Measurements from ENCODE around the gene RNU6-9. TPM values are rescaled to one million over a fixed set of nuclear protein-coding genes. Genes with fewer than 3 reads are reported as not detected.
"Not testable (repeated sequence)": the region's sequence is repeated elsewhere in the genome, so short reads cannot be mapped to it uniquely, and the experiment has no call there.

The RNU6-9 gene
- total RNA-seq, 4 donors from 2014 or later = not detected

DNA sequence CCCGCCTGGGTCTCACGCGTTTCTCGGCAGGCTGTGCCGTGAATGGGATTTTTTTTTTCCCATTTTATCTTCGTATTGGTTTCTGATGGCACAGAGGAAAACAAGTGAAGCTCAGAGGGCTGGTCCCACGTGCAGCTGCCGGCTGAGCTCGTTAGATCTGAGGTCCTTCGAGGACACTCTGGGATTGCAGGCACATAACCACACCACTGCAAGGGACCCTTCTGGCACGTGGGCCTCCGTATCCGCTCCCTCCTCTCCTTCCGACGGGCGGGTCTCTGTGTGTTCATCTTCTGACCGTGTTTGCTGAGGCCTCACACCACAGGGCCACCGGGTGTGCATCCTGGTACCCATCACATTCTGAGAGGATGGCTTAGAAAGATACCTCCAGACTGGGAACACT, 17.2 kb upstream of the RNU6-9 start:
- no peak overlapping the region for H3K27ac ChIP-seq
- no peaks in the 10 kb centered on the region for H3K9me3 ChIP-seq
- H3K27me3 ChIP-seq = no peaks in the 10 kb centered on the region
- peaks cover 0 to 58% (median 0%) of the 10 kb centered on the region in 3 donors for H3K36me3 ChIP-seq
- TF ChIP-seq, protein P1, sequence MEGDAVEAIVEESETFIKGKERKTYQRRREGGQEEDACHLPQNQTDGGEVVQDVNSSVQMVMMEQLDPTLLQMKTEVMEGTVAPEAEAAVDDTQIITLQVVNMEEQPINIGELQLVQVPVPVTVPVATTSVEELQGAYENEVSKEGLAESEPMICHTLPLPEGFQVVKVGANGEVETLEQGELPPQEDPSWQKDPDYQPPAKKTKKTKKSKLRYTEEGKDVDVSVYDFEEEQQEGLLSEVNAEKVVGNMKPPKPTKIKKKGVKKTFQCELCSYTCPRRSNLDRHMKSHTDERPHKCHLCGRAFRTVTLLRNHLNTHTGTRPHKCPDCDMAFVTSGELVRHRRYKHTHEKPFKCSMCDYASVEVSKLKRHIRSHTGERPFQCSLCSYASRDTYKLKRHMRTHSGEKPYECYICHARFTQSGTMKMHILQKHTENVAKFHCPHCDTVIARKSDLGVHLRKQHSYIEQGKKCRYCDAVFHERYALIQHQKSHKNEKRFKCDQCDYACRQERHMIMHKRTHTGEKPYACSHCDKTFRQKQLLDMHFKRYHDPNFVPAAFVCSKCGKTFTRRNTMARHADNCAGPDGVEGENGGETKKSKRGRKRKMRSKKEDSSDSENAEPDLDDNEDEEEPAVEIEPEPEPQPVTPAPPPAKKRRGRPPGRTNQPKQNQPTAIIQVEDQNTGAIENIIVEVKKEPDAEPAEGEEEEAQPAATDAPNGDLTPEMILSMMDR (IDR thresholded peaks at IDR 0.05) = no peak
- no peak for TF ChIP-seq POLR2A (IDR thresholded peaks at IDR 0.05)
- H3K4me3 ChIP-seq = no peak overlapping the region
- peaks cover 0 to 10% (median 7%) of the 10 kb centered on the region in 4 donors for H3K4me1 ChIP-seq
- no peak for DNase-seq

DNA sequence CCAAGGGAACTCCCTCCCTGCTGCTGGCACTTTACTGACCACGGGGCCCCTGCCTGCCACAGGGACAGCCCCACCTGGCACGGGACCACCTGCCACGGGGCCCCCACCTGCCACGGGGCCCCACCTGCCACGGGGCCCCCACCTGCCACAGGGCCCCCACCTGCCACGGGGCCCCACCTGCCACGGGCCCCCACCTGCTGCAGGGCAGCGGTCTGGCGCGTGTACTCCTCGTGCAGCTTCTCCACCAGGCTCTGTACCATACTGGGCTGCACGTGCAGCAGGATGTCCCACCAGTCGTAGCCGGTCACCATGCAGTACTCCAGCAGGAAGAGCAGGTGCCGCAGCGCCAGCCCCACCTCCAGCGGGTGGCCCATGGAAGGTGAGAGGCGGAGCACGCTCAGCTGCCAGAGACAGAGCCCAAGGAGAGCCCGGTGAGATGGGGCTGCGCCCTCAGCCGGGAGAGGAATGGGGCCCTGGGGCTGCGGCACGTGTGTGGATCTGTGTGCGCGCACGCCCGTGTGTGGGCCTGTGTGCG, 16.4 kb upstream of the RNU6-9 start:
- Histone ChIP-seq H3K27me3 (no peaks in the 10 kb centered on the region), H3K9me3 (no peaks in the 10 kb centered on the region), H3K4me3 (no peak overlapping the region), H3K4me1 (peaks cover 0 to 9% (median 7%) of the 10 kb centered on the region in 4 donors), H3K36me3 (peaks cover 0 to 65% (median 0%) of the 10 kb centered on the region in 3 donors), H3K27ac (no peak overlapping the region)
- DNase-seq = no peak
- no peak for TF ChIP-seq POLR2A (IDR thresholded peaks at IDR 0.05)
- TF ChIP-seq, protein P1 (IDR thresholded peaks at IDR 0.05) = no peak

- H3K4me1 ChIP-seq, H3K27ac ChIP-seq, H3K27me3 ChIP-seq, DNase-seq, H3K9me3 ChIP-seq, H3K4me3 ChIP-seq: not testable (repeated sequence)
- peaks cover 0 to 78% (median 0%) of the 10 kb centered on the region in 3 donors for H3K36me3 ChIP-seq
These were observed 15.2 kb upstream of the RNU6-9 start for GRCh38 chr19:877992-878660.

- not testable (repeated sequence) for H3K27ac ChIP-seq, H3K27me3 ChIP-seq, DNase-seq, H3K4me1 ChIP-seq, H3K4me3 ChIP-seq, H3K9me3 ChIP-seq
- peaks cover 0 to 77% (median 0%) of the 10 kb centered on the region in 3 donors for H3K36me3 ChIP-seq
These were observed 14.3 kb upstream of the RNU6-9 start for GRCh38 chr19:878751-879561.

GRCh38 chr19:879711-880438, 13.4 kb upstream of the RNU6-9 start:
- peaks cover 0 to 77% (median 0%) of the 10 kb centered on the region in 3 donors for H3K36me3 ChIP-seq
- DNase-seq = no peak
- H3K9me3 ChIP-seq = no peaks in the 10 kb centered on the region
- H3K27me3 ChIP-seq = no peaks in the 10 kb centered on the region
- TF ChIP-seq, protein P1 (IDR thresholded peaks at IDR 0.05) = no peak
- no peak for TF ChIP-seq POLR2A (IDR thresholded peaks at IDR 0.05)
- H3K4me1 ChIP-seq = no peaks in the 10 kb centered on the region
- H3K4me3 ChIP-seq = no peak overlapping the region
- no peak overlapping the region for H3K27ac ChIP-seq

DNA sequence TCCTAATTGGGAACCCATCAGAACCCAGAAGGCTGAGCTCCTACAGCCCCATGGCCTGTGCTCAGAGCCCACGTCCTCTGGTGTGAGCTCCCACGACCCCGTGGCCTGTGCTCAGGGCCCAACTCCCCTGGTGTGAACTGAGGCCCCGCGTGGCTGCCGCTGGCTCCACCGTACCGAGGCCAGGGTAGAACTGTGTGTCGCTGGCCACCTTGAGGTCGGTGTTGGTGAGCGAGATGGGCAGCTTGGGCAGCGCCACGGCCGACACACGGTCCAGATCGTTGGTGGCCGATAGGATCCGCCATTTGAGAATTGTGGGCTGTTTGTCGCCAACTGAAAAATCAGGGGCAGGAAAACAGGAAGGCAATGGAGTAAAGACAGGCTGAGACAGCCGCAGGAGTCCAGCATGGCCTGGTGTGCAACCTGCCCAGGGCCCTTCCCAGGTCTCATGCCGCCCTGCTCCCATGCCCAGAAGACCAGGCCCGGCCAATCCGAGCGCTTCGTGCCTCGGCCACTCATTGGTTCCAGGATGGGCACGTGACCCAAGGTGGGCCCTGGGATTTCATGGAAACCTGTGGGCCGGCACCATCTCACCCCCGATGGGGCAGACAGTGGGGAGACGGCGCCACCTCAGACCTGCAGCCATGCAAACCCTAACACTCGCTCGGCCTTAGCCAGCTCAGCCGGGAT, 11.8 kb upstream of the RNU6-9 start:
- no peaks in the 10 kb centered on the region for H3K4me1 ChIP-seq
- peaks cover 0 to 74% (median 0%) of the 10 kb centered on the region in 3 donors for H3K36me3 ChIP-seq
- no peak overlapping the region for H3K4me3 ChIP-seq
- no peak overlapping the region for H3K27ac ChIP-seq
- TF ChIP-seq, protein P1 (IDR thresholded peaks at IDR 0.05) = no peak
- TF ChIP-seq POLR2A (IDR thresholded peaks at IDR 0.05) = no peak
- no peaks in the 10 kb centered on the region for H3K9me3 ChIP-seq
- no peaks in the 10 kb centered on the region for H3K27me3 ChIP-seq
- no peak for DNase-seq
